Left renal cortex interstitium (tissue), 4 donors: ENCODE results near the gene SALL1. TPM values are rescaled to one million over a fixed set of nuclear protein-coding genes. Genes with fewer than 3 reads are reported as not detected.
A peak's percentile ranks its signal among the peaks of the same experiment; 100 is the strongest.

Experiments
- DNase-seq, 4 donors: peaks; one replicate each; pipeline ENCODE4 v3.0.0-alpha.2; 2013; ENCODE audit warnings: low read depth in 4 of 4, low spot score in 2 of 4, missing footprints in 1 of 4
- polyA plus RNA-seq, 4 donors: library from polyadenylated mRNA; unstranded; fragments of 120-200 nt; gene quantifications; one replicate each; pipeline ENCODE4 v1.2.1, GENCODE V29; 2013; ENCODE audit not compliant: insufficient read length in 4 of 4

The SALL1 gene
- polyA plus RNA-seq, 4 donors, result 94.7 to 140 (median 109) TPM

DNA sequence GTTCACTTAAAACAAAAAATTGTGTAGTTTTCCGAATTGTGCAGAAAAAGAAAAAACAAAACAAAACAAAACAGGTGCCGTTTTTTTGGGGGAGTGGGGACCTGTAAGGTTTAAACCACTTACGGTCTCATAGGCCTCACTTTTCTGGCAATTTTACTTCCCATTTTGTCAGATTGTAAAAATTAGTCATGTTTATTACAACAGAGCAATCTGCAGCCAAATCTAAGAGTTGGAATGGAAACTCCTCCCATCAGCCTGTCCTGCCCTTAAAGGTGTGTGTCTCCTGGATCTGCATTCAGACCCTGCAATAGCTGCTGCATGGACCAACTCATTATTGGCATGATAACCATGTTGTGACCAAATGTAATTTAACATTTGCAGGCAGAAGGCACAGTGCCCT lies 8.2 kb upstream of the SALL1 start:
- DNase-seq, result no peak

DNA sequence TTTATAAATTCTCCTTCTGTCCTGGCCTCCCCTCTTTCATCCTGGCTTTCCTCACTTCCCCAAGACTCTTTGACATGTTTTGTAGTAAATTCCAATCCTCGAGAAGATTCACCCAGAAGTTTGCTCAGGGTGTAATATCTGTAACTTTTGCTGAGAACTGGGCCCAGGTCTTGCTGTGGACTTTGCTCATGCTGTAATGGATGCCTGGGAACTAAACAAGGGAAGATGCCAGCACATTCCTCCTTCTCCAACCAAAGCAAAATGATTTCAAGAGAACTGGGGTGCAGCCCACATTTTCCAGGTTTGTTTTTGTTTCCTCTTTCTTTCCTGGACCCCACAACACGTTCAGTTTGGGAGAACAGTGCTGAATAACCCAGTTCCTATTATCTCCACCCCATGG lies 6.6 kb upstream of the SALL1 start:
- DNase-seq, result no peak

DNA sequence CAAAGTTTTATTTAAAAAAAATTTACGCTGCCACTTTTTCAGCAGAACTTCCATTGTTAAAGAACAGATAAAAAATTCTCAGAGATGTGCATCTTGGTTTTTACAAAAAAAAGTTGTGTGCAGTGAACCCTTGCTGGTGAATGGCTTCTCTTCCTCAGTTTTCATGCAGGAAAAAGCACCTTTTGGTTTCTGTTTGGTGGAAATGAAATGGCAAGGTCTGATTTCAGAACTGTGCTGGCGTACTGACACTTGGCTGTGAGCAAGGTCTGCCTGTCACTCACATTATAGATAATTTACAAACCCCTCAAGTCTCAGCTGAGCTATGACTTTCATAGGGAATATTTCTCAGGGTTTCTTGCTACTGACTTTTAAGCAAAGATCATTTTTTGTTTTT lies 5.7 kb upstream of the SALL1 start:
- DNase-seq, result no peak

DNA sequence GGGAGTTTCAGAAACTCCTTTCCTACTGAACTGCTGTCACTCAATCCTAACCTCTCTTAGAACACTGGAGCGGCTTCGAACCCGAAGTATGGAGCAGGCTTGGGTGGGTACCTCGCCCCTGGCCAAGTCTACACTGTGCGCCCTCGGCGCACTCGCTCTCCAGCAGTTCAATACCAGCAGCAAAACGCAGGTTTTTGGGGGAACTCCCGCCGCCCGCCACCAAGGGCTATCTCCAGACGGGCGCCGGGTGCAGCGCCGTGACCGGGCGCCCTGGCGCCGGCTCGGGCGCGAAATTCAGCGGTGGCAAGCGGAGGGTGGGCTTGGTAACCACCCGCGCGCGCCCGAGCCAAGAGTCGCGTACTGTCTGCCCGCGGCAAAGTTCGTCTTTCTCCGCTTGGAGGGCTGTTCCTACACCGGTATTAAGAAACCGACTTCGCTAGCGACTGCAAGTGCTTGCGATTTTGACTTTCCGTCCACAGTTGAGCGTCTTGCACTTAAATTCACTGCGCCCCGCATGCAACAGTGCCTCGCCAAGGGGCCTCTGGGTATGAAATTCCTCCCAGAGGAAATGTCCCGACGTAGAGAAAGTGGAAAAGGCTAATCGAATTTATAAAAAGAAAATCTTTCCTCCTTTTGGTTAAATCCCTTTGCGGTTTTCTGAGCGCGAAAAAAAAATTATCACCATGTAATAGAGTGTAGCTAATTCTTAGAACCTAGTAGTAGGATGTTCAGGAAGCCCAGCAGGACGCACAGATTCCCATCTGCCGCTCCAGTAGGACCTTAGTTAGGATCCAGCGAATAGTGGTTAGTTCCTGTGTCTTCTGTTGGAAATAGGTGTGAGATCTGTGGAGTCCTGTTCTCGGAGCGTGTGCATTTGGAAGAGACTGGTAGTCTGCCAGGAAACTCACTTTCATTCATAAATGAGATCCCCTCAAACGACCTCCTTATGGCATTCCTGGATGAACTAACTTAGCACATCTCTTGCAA lies 5.0 kb upstream of the SALL1 start:
- no peak for DNase-seq

DNA sequence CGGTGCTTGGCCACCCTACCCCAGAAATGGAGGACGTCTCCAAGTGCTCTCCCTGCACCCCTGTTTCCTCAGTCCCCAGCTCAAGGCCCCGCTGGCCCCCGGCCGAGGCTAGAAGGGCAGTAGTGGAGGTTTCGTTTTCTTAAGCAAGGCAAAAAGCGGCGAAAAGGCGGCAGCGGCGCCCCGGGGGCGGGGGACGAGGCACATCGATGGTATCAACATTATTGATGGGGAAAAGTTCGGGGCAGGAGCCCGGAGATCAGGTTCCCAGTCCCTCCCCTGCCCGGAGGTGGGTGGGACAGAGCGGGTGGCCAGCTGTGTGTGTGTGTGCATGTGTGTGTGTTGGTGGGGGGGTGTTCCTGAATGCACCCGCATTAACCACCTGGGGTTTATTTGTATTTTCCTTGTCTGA lies 4.1 kb upstream of the SALL1 start:
- DNase-seq, result no peak

DNA sequence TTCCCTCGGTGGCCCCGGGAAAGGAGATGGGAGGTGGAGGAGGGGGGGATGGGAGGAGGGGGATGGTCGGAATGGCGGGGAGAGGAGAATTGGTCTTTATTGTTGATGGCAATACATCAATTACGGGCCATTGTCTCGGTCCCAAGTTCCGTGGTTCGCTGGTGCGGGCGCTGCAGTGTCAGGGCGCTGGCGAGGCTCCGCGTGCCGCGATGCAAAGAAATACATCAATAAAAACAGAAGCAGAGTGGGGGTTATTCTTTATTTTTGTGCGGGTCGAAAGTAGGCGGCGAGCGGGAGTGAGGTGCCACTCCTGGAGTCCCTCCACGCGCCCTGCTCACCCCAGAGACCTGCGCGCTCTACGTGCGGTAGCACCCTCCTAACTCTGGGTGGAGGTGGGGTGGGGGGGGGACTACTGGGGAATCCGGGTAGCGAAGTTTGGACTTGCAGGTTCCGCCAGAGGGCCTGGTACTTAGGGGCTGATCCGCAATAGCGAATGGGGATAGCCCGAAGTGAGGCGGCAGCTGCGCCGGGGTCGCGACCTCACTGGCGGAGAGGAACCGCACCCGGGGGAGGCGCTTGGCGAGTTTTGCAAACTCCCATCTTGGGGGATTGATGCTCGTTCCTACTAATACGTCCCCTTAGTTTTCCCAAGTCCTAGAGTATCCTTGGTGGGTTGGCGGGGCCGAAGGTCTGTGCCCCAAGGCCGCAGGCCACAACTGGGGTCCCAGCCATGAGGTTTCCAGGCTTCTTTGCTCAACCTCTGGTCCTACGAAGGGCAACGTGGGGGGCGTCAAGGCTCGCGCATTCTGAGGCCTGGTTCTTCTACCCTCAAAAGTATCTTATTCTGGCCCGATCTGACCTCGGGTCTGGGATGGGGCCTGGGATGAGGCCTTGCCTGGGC lies 3.5 kb upstream of the SALL1 start:
- no peak for DNase-seq

DNA sequence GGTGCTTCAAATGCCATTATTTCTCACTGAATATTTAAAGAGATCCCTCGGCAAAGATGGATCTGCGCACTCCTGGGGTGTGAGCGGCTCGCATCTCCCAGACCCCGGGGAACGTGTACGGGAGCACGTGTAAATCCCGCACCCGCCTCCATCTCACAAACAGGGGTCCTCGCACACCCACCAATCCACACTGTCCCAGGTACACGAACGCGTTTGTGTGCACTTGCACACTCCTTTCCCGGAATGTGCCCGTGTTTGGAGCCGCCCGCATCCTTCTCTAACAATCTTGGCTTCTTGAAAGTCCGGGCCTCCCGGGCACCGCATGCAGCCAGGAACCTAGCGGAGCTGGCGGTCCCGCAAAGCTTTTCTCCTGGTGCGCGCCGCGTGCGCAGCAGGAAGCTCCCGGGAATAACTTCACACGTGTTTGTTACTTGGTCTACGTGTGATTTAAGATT lies 2.5 kb upstream of the SALL1 start:
- peak in 1 of 4 donors; percentile 64 for DNase-seq

DNA sequence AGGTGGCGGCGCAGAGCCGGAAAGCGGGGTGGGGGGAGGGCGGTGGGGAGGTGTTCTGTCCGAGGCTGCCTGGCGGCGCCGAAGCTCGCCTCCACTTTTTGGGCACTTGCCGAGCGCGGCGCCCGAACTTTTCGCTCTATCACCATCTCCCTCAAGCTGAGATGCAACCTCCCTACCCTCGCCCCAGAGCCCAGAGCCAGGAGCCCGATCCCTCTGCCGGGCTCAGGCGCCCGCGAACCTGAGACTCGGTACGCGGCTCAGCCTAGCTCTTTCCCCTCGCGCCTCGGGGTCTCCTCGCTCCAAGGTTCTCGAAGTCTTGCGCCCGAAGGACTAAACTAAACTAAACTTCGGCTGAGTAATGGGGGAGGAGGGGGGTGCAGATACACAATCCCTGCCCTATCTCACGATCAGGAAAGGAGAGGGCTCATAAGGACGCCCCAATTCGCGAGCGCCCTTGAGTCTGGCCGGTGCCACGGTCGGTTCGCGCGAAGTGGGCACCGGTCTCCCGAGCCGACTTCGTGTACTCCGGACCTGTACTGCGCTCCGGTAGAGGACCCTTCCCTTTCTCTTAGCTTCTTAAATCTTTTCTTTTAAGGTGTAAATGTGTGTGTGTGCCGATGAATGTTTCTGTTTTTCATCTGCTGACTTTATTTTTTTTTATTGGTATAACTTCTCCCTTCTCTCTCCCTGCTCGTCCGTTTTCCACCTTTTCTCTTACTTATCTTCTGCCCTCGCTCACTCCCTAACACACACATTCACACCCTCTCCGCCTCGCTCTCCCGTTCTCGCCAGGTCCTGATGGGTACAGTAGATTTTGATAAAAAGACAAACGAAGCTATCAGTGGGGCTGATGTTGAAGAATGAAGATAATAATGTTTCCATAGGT lies 1.9 kb upstream of the SALL1 start:
- DNase-seq, result peak in 1 of 4 donors; percentile 47

DNA sequence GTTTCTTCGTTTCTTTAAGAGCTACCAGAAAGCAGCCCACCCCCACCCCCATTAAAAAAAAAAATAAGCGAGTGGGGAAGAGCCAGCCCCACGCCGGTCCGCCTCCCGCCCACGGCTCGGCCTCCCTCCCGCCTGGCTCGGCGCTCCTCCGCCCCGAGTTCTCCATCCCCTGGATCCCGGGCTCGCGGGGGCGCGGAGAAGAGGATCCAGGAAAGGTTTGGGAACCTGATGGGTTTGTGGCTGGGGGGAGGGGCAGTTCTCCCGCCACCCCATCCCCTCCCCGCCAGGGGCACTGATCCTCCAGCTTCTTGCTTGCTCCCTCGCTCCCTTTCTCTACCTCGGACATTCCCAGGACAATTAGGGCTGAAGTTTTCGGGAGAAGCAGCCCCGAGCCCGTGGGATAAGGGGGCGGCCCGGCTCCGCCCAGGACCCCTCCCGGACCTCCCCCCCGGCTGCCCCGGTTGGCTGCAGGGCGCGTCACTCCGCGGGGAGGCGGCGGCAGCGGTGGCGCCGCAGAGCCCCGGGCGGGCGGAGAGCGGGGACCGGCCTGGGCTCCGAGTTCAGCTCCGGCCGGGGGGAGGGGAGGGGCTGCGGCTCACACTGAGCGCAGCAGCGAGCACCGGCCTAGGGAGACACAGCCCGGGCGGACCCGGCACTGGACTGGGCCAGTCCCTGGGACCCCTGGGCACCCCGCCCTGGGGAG lies 1.0 kb upstream of the SALL1 start:
- peak in 2 of 4 donors; percentile 88 to 92 for DNase-seq

DNA sequence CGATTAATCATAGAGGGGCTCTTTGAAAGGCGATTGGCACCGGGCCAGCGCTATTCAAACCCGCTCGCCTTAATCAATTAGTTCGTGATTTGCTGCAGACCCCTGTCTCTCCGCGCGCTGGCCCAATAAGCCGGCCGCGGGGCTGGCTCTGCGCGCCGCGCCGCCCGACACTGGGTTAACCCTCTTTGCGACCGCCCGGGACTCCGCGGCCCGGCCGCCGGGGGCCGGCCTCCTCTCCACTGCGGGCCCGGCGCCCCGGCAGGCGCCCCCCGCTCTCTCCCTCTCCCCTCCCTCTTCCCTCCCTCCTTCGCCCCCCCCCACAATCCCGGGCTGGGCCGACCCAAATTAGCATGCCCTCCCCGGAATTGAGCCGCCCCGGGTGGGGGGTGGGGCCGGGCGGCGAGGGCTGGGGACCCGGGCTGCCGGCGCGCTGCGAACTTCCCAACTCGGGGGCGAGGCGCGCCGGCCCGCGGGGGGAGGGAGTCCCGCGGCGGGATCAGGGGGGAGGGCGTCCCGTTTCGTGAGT lies 428 bp upstream of the SALL1 start:
- peak in 2 of 4 donors; percentile 64 to 86 for DNase-seq

DNA sequence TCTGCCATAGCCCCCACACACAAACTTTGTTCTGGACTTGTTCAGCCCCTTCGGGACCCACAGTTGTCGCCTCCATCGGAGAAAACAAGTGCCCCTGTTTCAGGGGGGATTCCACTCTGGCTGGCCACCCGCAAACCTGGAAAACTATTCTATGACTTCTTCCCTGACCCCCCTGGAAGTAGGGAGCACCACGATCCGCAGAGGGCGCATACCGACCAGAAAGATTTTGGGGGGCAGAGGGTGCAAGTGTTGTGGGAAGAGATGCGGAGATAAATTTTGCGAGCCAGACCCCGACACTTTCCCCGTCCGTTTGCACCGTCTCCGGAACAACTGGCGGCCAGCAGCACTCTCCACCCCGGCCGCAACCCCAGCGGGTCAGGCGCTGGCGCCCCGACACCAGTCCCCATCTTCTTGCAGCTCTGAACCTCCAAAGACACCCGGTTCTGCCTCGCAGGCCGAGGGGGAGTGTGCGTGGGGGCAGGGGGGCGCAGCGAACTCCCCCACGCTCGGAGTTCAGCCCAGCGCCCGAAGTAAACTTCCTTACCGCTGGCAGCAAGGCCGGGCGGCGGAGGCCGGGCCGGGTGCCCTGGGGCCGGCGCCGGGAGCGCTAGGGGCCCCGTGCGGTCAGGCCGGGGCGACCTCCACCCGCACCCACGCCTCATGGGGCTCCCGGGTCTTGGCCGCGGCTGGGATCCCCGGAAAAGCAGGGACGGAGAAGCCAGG lies 744 bp downstream of the SALL1 start:
- DNase-seq, result peak in 1 of 4 donors; percentile 13

DNA sequence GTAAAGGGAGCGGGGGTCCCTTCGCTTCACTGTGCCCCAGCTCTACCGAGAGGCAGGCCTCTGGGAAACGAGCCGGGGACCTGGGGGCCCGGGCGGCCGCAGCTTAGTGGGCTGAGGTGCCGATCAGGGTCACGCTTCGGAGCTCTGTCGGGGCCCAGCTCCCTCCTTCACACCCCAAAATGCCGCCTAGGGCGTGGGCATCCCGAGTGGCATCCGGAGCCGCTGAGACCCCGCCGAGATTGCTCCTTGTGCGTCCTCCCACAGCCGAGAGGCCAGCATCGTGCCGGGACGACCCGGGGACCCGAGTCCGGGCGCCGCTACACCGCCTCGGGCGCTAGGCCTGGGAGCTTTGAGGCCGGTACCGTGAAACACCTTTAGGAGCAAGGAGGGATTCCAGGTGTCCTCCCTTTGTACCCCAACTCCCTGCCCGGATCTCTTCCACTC lies 1.3 kb downstream of the SALL1 start:
- DNase-seq, result peak in 1 of 4 donors; percentile 23

DNA sequence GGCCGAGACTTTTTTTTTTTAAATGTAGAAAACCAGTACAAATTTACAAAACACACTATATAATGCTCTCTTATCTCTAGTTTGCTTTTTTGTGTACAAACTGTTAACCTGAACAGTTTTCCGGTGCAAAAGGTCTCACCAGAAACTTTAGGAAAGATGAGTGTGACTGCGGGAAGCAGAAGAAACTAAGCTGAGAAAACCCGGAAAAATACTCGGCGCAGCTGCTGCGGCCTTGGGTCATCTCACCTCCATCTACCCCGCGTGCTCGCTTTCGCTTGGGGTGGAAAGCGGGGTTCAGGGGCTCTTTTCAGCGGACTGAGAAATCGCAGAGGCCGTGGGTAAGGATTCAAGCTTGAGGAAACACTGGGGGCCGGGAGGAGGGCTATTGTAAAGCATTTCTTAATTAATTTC lies 1.8 kb downstream of the SALL1 start:
- peak in 1 of 4 donors; percentile 56 for DNase-seq

DNA sequence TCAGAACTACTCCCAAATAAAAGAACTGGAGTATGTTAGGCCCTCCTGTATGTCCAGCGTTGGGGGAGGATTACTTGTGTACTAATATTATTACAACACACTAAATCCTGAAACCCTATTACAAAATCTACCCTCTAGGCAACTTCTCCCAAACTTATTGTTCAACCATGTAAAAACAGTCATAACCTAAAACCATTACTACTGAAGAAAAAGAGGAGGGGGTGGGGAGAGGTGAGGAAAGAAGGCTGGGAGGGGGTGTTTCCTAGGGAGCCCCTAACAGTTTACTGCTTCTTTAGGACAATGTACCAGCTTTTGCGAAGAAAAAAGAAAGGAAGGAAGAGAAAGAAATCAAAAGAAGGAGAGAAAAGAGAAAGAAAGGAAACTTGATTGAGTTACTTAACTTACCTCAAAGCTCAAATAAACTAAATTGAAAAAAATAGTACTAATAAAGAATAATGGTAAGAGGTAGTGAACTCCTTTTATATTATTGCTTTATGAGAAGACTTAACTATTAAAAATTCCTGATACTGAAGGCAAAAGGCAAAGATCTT lies 2.3 kb downstream of the SALL1 start:
- DNase-seq, result peak in 1 of 4 donors; percentile 52

DNA sequence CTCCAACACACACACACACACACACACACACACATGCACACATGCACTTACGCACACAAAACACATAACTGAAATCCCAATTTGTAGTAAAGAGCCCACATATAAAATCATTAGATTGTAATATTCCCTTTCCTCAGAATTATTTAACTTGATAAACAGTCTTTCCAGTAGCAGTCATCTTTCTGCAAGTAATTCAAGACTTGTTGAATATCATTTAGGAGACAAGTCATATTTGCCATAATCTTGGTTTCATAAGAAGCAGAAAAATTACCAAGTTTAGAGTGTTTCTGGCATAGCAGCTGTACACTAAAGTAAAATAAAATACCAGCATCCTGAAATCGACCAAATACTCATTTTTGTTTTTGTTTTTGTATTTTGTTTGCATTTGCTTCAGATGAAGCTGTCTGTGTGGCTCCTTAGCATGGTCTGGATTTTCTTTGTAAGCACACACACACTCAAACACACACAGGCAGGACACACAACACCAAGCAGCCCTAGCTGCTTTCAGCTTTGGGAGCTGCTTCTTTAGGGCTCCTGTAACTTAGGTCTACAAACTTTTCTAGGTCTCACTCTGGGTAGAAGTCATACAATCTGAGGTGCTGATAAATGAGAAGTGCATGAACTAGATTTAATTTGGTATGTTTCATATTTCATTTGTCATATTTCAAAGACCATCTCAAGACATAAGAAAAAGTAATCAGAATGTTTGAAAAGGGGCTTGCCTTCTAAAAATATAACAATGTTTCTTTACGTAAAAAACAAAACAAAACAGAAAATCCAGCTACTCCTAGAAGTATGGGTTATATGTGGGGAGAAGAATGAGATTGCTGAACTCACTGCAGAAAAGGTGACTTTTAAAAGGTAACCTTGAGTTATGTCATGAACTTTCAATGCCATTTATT lies 3.0 kb downstream of the SALL1 start:
- peak in 1 of 4 donors; percentile 76 for DNase-seq

DNA sequence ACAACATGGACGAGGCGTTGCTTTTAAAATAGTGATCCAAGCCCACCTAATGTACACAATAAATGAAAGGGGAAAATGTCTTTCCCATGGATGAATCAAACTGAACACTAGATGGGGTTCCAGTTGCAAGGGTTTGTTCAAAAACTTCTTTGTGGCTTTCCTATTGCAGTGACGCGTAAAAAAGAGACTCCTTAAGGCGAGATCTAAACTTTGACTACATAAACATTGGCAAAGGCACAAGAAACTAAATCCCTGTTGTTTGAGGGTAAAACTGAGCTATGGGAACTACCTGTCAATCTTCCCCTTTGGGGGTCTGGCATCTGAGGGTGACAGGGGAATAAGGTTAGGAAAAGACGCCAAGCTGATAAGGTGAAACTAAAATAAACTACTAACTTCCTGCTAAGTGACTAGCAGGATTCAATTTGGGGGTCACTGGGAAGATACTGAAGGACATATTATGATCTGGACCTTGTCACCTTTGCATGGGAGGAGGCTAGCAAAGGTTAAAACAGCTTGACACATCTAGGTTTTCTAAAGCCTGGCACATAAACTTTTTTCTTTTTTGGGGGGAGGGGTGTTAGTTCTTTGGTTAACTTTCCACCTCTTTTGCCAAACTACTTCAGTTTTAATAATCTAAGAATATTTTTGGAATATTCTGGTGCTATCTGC lies 4.7 kb downstream of the SALL1 start:
- peak in 1 of 4 donors; percentile 69 for DNase-seq

DNA sequence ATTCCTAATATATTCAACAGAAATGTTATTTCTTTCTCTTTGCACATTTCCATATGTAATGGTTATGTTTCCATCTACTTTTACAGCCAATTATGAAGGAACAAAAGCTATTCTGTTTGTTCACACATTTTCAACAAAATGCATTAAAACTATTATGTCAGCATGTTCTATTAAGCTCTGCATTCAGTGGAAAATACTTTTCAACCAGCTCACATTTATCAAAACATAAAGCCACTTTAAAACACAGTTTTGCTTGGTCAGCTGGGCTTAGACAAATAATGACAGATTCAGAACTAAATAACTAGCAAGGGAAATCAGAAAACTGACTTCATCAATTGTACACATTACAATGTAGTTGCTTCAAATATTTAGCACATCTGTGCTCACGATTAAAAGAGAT lies 6.9 kb downstream of the SALL1 start:
- DNase-seq, result no peak
